WI38 (cell line): ENCODE measurements around the gene CDK11B.

Experiments
- H3K4me3 ChIP-seq: 2 replicates; pipeline ENCODE4 v1.5.1; 2011; ENCODE audit warnings: low read depth, mild to moderate bottlenecking, control low read depth, low read length
- TF ChIP-seq, protein P1 (sequence below): IDR thresholded peaks from 2 replicates; pipeline ENCODE4 v1.5.1; 2012; ENCODE audit warnings: low read depth, mild to moderate bottlenecking, control low read depth, low read length

Gene CDK11B

GRCh38 chr1:1609822-1610485 lies 48.9 kb downstream of the CDK11B start:
- H3K4me3 ChIP-seq = no peak overlapping the region

GRCh38 chr1:1606232-1606631 lies 52.6 kb downstream of the CDK11B start:
- TF ChIP-seq, protein P1, sequence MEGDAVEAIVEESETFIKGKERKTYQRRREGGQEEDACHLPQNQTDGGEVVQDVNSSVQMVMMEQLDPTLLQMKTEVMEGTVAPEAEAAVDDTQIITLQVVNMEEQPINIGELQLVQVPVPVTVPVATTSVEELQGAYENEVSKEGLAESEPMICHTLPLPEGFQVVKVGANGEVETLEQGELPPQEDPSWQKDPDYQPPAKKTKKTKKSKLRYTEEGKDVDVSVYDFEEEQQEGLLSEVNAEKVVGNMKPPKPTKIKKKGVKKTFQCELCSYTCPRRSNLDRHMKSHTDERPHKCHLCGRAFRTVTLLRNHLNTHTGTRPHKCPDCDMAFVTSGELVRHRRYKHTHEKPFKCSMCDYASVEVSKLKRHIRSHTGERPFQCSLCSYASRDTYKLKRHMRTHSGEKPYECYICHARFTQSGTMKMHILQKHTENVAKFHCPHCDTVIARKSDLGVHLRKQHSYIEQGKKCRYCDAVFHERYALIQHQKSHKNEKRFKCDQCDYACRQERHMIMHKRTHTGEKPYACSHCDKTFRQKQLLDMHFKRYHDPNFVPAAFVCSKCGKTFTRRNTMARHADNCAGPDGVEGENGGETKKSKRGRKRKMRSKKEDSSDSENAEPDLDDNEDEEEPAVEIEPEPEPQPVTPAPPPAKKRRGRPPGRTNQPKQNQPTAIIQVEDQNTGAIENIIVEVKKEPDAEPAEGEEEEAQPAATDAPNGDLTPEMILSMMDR = no peak
- no peak overlapping the region for H3K4me3 ChIP-seq

More at GRCh38 chr1:1609822-1610485, 48.9 kb downstream of the CDK11B start:
- TF ChIP-seq, protein P1 = no peak

GRCh38 chr1:1605724-1606123 lies 53.1 kb downstream of the CDK11B start:
- TF ChIP-seq, protein P1 = no peak
- no peak overlapping the region for H3K4me3 ChIP-seq

- TF ChIP-seq, protein P1 = no peak
- no peak overlapping the region for H3K4me3 ChIP-seq
Observed at GRCh38 chr1:1605034-1605591, 53.7 kb downstream of the CDK11B start.

DNA sequence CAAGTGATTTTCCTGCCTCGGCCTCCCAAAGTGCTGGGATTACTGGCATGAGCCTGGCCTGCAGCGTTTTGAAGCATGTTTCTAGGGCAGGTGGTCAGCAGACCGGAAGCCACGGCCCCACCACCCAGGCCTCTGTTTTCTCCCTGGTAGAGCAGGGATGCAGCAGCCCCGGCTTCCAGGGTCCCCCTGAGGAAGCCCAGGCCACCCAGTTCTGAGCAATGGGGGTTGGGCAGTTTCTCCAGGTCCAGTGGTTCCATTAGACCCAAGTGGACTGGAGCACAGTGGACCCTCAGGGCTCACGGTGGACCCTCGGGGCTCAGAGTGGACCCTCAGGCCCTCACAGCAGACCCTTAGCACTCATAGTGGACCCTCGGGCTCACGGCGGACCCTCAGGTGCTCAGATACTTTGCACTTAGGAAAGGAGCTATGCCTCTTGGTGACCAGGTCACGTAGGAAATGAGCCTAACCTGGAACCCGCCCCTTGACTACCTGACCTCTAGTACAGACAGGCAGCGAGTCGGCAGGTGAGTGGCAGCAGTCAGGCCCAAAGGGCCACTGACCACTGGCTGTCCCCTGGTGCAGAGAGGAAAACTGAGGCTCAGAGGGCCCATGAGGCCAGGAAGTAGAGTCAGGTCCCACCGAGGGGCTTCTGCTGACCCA lies 54.3 kb downstream of the CDK11B start:
- H3K4me3 ChIP-seq = no peak overlapping the region
- TF ChIP-seq, protein P1 = no peak

- no peak overlapping the region for H3K4me3 ChIP-seq
- TF ChIP-seq, protein P1 = no peak
Observed at GRCh38 chr1:1603671-1604373, 55.0 kb downstream of the CDK11B start.
